ENCODE measurements around the gene UCMA.

Gene UCMA

DNA sequence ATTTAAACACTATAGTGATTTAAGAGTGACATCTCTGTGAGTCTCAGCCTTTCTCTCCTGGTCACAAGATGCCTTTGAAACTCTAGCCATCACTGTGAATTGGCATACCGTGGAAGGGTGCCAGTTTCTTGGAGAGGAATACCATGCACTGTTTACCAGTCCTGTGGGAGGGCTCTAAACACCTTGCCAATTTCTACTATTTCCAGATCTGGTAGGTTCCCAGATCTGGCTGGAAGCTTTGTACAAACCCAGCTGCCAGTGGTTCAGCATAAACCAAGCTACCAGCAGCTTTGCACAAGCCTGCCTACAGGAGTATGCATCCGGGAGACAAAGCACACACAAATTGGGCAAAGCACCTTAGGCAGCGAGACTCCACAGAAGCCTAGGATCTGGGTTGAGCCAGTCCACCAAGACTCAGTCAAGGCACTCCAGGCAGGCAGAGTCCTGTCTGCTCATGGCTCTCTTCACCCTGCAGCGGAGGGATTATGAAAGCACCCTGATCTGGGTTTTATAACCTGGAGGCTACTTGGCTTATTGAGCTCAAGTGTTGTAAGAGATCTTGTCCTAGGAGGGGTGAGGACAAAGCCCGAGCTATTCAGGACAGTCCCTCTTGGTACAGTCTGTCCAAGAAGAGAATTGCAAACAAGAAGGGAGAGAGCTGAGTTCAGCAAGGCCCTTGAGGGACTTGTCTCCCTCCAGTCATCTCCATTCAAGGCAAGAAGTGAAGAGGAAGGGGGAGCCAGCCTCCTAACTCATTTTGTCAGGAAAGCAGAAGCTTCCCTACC is 49.3 kb downstream of the UCMA start:
- DNase-seq, result no peak

DNA sequence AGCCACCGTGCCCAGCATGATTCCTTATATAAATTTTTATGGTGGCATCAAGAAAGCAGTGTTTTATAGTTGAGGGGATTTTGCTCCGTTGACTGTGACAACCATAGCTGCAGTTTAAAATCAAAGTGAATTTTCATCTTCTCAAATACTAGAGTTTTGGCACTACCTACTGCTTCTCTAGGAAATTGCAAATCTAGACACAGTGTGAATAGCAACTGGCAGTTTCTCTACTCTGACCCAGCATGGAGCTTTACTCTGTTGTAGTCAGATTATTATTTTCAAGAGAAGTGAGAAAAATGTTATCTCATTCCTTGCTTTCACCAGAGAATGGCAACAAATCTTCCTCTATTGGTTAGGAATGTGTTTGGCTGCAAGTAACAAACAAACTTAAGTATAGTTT is 49.9 kb downstream of the UCMA start:
- DNase-seq, result no peak

DNA sequence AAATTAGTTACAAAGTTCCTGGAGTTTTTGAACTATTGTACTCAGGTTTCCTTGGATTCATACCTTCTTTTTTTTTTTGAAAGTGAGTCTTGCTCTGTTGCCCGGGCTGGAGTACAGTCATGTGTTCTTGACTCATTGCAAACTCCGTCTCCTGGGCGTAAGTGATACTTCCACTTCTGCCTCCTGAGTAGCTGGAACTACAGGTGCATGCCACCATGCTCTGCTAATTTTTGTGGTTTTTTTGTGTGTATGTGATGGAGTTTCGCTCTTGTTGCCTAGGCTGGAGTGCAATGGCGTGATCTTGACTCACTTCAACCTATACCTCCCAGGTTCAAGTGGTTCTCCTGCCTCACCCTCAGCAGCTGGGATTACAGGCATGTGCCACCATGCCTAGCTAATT is 50.5 kb downstream of the UCMA start:
- DNase-seq, result no peak

DNA sequence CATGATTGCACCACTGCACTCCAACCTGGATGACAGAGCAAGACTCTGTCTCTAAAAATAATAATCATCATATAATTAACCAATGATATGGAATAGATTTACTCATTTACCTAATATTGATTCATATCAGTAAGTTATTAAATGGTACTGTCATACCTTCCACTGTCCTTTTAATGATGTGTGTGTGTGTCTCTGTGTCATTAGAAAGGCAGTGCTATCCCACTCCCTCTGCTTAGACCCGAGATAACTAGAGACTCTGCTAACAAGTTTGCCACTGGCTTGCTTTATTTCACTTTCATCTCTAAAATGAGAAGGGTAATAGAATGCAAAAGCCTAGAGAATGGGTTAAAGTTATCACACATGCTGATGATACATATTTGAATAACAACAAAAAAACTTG is 51.8 kb downstream of the UCMA start:
- no peak for DNase-seq

DNA sequence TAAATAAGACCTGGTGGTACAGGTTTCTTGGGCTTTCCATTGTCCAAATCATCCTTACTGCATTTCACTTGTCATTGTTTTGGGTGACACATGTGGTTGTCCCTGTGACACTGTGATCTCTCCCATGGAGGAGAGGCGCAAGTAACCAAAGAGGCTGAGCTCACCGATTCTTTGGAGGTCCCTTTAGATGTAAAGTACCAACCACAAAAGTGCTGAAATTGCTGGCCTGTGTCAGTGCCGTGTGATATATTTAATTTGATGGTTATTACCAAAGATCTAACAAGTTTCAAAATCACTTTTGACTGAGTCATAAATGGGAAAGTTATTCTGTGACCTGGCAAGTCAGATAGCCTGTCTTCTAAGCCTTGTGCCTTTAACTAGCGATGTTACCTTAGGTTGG is 53.4 kb downstream of the UCMA start:
- no peak for DNase-seq

DNA sequence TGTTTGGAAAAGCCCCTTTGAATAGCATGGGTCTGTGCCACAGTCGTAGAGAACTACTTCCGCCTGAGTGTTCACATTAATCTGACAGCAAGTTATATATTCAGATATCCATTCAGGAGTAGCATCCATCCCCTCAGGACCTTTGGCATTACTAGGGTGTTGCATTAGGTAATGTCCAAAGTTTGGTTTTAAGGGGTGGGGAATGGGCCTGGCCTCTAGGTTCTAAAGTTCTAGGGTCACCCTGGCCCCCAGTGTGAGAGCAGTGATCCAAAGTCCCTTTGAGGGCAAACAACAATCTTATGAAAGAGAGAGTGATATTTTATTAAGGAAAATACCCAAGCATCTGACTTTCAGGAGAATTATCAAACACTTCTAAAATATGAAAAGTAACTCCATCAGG is 60.6 kb downstream of the UCMA start:
- DNase-seq, result no peak

Measured in activated naive CD4-positive, alpha-beta T cell treated with anti-CD3 and anti-CD28 coated beads, Interleukin-2, amount 50 U/mL, for 16 hours (primary cell).